DMS 273 (cell line): ENCODE data around the gene FOXP2.
A peak's percentile ranks its signal among the peaks of the same experiment; 100 is the strongest.
"Not testable (repeated sequence)": the region's sequence is repeated elsewhere in the genome, so short reads cannot be mapped to it uniquely, and the experiment has no call there.

Source experiments
- DNase-seq: peaks from one replicate; lab custom pipeline; 2025; ENCODE audit not compliant: unreplicated experiment; lab: John Stamatoyannopoulos, UW

Gene FOXP2

GRCh38 chr7:114488696-114489095 is 74.1 kb downstream of the FOXP2 start:
- DNase-seq: no peak

DNA sequence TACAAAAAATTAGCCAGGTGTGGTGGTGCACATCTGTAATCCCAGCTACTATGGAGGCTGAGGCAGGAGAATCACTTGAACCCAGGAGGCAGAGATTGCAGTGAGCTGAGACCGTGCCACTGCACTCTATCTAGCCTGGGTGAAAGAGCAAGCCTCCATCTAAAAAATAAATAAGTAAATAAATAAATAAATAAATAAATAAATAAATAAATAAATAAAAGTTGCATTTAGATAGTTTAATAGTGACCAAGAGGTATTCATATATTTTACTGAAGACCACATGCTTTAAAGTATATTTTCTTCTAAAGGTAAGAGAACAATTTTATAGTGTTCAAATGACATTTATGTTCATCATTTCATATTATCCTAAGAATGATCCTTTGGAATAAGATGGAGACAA is 82.9 kb downstream of the FOXP2 start:
- not testable (repeated sequence) for DNase-seq

GRCh38 chr7:114502454-114503254 is 88.0 kb downstream of the FOXP2 start:
- peak; percentile 63 for DNase-seq

GRCh38 chr7:114504586-114504985 is 90.0 kb downstream of the FOXP2 start:
- no peak for DNase-seq

GRCh38 chr7:114507381-114507780 is 92.8 kb downstream of the FOXP2 start:
- no peak for DNase-seq

GRCh38 chr7:114508086-114508485 is 93.5 kb downstream of the FOXP2 start:
- no peak for DNase-seq

DNA sequence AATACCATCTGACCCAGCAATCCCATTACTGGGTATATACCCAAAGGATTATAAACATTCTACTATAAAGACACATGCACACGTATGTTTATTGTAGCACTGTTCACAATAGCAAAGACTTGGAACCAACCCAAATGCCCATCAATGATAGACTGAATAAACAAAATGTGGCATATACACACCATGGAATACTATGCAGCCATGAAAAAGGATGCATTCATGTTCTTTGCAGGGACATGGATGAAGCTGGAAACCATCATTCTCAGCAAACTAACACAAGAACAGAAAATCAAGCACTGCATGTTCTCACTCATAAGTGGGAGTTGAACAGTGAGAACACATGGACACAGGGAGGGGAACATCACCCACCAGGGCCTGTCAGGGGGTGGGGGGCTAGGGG is 96.2 kb downstream of the FOXP2 start:
- not testable (repeated sequence) for DNase-seq

DNA sequence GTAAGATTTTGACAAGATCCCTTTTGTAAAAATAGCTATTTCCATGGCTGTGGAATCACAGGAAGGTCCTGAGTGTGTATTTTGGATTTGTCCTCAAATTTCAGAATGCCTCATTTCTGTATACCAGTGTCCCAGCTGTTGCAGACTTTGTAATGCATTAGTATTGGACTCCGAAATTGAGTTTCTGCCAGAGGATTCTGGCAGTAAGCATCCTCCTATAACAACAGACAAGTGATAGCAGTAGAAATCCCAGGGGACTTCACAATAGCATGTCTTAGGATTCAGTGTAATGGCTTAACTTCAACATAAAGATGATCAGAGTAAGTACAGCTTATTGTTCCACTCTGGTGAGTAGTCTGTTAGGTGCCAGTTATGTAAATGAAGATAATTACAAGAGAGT is 104.6 kb downstream of the FOXP2 start:
- peak; percentile 50 for DNase-seq

GRCh38 chr7:114522081-114522480 is 107.5 kb downstream of the FOXP2 start:
- DNase-seq: no peak

DNA sequence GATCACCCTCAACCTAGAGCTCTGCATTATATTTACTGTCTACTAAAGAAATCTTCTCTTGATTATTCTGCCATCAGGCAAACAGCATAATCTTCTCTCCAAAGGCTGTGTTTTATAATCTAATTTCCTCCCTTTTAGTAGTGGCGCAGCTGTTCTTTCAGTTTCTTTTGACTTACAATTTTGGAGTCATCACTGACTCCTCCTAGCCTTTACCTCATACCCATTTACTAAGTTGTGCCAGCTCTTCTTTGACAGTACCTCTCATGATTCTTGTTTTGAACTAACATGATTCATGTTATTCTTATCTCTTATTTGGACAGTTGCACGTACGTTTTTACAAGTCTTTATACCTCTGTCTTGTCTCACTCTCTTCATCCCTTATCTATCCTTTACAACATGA is 113.0 kb downstream of the FOXP2 start:
- DNase-seq: no peak

GRCh38 chr7:114530057-114530611 is 115.5 kb downstream of the FOXP2 start:
- peak; percentile 70 for DNase-seq

- DNase-seq: no peak
Observed at GRCh38 chr7:114531326-114531725, 116.7 kb downstream of the FOXP2 start.

DNA sequence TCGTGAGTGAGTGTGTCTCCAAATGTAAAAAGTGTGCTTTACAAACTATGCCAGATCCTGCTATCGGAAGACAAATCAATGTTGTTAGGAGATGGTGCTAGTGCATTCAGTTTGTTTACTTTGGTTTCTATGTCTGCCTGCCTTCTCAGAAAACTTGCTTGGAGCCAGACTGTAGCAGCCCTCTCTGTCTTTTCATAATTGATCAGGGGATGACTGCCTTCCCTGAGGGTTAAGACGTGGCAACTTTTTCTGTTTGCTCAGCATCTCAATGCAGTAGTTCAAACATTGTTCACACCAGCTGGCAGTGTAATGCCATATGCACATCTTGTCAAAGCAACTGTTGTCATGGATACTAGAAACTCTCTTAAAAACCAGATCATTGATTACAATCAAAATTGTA is 118.5 kb downstream of the FOXP2 start:
- peak; percentile 87 for DNase-seq

GRCh38 chr7:114534953-114535352 is 120.3 kb downstream of the FOXP2 start:
- peak; percentile 24 for DNase-seq

DNA sequence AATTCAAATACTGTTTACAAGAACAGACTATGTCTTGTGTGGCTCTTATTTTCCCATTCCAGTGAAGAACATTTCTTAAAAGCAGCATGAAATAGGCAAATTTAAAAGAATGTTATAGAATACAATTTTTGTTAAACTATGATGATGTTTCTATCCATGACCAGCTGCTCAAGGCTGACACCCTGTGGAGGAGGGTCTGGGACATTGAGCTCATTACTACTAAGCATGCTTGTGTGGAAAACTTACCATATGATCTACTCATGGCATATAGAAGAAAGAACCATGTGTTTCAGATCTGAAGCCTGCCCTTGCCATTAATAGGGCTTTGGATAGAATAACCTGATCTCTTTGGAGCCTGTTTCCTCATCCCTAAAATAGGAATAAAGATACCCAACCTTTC is 125.0 kb downstream of the FOXP2 start:
- DNase-seq: peak; percentile 85

DNA sequence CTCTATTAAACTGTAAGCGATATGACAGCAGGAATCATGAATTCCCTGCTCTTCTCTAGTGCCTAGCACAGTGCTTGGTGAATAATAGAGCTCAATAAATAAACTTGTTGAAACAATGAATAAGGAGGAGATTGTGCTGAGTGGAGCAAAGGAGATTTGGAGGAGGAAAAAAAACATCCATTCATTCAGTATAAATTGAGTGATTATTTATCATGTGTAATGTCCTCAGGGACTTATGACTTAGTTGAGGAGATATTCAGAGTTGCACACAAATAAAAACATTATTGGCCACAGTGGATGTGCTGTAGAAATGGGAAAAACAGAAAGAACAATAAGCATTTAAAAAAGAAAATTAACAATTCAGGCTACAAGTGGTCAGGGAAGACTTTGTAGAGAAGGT is 125.7 kb downstream of the FOXP2 start:
- DNase-seq: no peak

- DNase-seq: not testable (repeated sequence)
Observed at GRCh38 chr7:114547346-114547745, 132.7 kb downstream of the FOXP2 start.

DNA sequence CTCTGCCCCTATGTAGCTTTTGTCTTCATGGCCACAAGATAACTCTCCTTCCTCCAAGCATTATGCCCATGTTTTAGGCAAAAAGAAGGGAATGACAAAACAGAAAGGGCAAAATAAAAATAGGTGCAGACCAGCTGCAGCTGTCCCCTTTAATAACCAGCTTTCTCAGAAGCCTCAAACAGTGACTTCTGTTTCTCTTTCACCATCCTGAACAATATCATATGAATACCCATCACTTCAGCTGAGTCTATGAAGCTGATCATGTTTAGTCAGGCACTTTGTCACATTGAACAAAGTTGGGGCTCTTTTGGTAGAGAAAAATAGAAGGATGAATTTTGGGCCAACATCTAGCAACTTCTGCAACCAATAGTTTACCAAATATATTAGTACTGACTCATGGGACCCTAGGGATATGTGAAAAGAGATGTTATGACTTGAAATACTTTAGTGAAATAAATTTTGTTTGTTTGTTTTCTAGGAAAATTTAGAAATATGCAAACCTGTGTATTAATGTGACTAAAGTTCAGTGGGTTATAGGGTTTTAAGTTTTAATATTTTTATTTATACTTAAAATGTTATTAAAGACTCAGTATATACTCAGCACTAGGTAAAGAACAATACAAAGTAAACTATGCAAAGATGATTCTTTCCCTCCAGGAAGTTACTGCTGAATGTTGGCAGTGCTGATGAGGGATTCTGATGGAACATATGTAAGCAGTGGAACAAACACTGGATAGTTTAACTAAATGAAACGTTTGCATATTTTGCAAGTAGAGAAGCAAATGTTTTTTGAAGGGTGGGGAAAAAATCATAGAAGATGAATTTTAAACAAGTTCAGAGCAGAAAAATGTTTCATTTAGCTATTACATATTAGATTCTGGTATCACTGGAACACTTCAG is 133.7 kb downstream of the FOXP2 start:
- no peak for DNase-seq

DNA sequence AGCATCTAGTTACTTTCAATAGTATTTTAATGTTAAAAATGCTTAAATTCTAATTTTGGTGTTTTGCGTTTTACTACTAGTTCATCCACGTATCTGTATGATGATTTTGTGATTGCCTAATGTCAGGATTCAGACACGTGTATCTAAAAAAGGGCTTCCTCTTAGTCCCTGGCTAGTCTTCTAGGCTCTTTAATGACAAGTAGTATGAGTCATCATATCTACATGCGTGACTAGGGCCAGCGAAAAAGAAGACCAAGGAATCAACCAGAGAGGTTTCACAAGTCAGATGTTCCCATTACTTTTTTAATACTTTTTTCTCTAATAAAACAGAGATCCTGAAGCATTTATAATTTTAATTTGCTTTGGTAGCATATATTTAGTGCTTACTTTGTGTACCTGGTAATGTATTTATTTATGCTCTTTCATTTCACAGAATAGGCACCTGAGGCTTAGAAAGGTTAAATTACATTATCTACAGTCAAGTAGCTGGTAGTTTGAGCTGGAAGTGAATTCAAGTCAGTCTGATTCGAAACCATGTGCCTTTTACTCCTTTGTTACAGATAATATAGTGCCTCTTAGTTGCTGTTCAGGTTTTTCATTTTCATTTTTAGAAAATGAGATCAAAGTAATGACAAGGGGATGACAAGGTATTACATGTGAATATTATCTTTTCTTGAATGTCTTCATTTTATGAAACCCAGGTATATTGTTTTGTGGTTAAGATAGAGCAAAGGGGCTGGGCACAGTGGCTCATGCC is 140.3 kb downstream of the FOXP2 start:
- DNase-seq: no peak

- DNase-seq: no peak
Observed at GRCh38 chr7:114567416-114567815, 152.8 kb downstream of the FOXP2 start.

DNA sequence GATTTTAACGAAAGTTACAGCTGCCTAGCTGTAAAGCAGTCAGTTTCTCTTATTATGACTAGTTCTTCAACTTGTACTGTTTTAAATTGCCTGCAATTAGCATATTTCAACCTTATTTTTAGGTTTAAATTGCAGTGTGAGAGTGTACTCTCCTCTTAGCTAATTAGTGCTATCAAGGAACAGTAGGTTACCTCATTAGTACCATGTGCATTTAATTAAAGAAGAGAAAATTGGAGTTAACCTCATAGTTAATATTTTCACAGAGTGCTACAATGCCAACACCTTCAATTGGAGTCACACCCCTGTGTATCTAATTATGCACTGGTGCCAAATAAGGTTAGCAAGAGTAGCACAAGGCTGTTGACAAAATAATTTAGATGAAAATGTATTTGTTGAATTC is 154.6 kb downstream of the FOXP2 start:
- no peak for DNase-seq
